ENCODE data around the gene OR7C2.

OR7C2 gene

DNA sequence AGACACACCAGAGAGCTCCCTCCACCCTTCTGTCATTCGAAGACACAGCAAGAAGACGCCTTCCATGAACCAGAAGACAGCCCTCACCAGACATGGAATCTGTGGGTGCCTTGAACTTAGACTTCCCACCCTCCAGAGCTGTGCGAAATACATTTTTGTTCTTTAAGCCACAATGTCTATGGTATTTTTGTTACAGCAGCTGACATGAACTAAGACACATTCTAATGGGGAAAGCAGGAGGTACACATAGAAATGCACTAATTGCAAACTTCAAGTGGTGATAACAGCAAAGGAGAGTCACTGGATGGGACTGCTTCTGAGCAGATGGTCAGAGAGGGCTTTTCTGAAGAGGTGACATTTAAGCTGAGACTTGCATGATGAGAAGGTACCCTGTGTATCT, 16.2 kb downstream of the OR7C2 start (continued):
- TF ChIP-seq ZNF350 (tag by site-specific recombination; IDR thresholded peaks at IDR 0.05) (no peak), IKZF3 (tag by site-specific recombination; IDR thresholded peaks at IDR 0.05) (no peak), ZBTB20 (tag by site-specific recombination; IDR thresholded peaks at IDR 0.05) (no peak), ZNF404 (tag by site-specific recombination; IDR thresholded peaks at IDR 0.05) (no peak), TRIM28 (IDR thresholded peaks at IDR 0.05; ENCODE audit: borderline replicate concordance, low read length) (no peak), ZNF24 (tag by site-specific recombination; IDR thresholded peaks at IDR 0.05) (no peak), ZNF140 (tag by site-specific recombination; IDR thresholded peaks at IDR 0.05) (no peak), ZNF670 (tag by site-specific recombination; IDR thresholded peaks at IDR 0.05; ENCODE audit: low read depth) (no peak), YY2 (tag by site-specific recombination; IDR thresholded peaks at IDR 0.05) (no peak), ZNF211 (tag by site-specific recombination; IDR thresholded peaks at IDR 0.05; ENCODE audit: low read depth) (no peak), REPIN1 (tag by site-specific recombination; IDR thresholded peaks at IDR 0.05; ENCODE audit: low read depth) (no peak), ZNF155 (tag by site-specific recombination; IDR thresholded peaks at IDR 0.05) (no peak)
- TF ChIP-seq, protein P1, sequence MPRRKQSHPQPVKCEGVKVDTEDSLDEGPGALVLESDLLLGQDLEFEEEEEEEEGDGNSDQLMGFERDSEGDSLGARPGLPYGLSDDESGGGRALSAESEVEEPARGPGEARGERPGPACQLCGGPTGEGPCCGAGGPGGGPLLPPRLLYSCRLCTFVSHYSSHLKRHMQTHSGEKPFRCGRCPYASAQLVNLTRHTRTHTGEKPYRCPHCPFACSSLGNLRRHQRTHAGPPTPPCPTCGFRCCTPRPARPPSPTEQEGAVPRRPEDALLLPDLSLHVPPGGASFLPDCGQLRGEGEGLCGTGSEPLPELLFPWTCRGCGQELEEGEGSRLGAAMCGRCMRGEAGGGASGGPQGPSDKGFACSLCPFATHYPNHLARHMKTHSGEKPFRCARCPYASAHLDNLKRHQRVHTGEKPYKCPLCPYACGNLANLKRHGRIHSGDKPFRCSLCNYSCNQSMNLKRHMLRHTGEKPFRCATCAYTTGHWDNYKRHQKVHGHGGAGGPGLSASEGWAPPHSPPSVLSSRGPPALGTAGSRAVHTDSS (tag by site-specific recombination; IDR thresholded peaks at IDR 0.05) = no peak

DNA sequence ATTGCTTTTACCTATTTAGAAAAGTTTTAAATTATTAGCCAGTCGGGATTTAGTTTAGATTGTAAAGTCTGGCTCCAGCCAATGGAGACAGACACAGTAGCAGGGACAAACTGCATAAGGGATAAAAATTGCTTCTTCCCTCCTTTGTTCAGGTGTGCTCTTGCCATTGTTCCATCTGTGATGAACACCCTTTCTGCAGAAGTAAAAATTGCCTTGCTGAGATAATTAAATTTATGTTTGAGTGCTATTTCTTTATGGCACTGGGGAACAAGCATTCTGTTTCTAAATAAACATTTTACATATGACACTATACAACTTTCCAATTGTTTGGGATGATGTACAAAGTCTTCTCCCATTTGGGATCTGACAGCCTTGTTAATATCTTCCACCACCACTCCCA, 18.0 kb downstream of the OR7C2 start:
- no peaks in the 10 kb centered on the region for H3K36me3 ChIP-seq (ENCODE audit: control insufficient read depth in 2 of 2, insufficient read depth in 1 of 2, low read length in 2 of 2)
- H3K27ac ChIP-seq (ENCODE audit: extremely low read depth, low read depth, low read length) = no peak overlapping the region
- ChIA-PET POLR2A (no interaction called here), CTCF (no interaction called here)
- no peaks in the 10 kb centered on the region for H3K4me1 ChIP-seq (ENCODE audit: control insufficient read depth, insufficient read depth, low read length)
- TF ChIP-seq SETDB1 (IDR thresholded peaks at IDR 0.05; ENCODE audit: insufficient read length, low read length) (peak; percentile 70), EGR2 (tag by site-specific recombination; IDR thresholded peaks at IDR 0.05; ENCODE audit: low read depth) (no peak)
- H3K4me3 ChIP-seq (ENCODE audit: low read depth, low read length) = no peak overlapping the region
- no peaks in the 10 kb centered on the region; the same call in 1 of the 2 replicates for H3K9me3 ChIP-seq (ENCODE audit: control insufficient read depth, insufficient read depth, low read depth, low read length)

DNA sequence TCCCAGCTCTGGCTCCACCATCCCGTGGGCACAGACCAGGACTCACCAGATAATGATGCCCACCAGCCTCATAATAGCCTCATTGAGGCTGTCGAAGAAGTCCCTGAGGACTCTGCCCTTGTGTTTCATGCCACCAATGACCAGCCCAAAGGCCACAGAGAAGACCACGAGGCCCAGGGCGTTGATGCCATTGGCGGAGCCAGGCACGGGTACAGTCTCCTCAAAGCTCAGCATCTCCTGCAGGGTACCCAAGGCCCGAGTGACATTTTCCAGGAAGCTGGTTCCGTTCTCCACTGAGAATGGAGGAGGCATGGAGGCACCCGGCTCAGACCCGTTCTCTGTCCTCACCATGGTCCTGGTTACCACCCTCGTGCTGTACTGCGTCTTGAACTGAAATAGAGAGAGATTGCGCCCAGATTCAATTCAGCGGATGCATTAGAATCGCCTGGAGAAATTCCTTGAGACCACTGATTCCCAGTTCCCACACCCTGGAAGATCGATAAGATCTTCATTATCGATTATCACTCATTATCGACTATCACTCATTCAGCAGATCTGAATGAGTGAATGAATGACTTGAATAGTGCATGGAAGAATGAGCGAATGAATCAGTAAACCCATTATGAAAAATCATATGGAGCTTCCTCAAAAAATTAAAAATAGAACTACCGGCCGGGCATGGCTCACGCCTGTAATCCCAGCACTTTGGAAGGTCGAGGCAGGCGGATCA, 20.8 kb downstream of the OR7C2 start:
- CTCF ChIA-PET = no interaction called here

DNA sequence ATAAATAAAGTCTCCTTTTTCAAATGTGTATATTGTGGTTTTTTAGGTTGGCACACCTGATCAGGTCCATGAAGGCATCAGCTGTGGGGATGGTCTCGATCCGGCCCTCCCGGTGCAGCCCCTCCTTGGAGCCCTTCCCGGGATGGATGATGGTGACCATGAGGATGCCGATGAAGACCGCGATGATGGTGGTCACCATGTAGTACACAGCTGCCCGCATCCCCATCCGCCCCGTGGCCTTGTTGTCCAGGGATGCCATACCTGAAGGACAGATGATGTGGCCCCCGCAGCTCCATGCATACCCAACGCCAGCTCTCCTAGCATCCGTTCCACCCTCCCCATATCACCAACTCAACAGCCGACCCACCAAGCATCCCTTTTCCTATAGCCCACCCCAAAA, 27.0 kb downstream of the OR7C2 start:
- H3K4me3 ChIP-seq (ENCODE audit: low read depth, low read length) = no peak overlapping the region
- H3K9me3 ChIP-seq (ENCODE audit: control insufficient read depth, insufficient read depth, low read depth, low read length) = no peaks in the 10 kb centered on the region
- no peak overlapping the region for H3K27ac ChIP-seq (ENCODE audit: extremely low read depth, low read depth, low read length)
- no peaks in the 10 kb centered on the region for H3K4me1 ChIP-seq (ENCODE audit: control insufficient read depth, insufficient read depth, low read length)
- CTCF ChIA-PET = no interaction called here
- POLR2A ChIA-PET = no interaction called here
- H3K36me3 ChIP-seq (ENCODE audit: control insufficient read depth in 2 of 2, insufficient read depth in 1 of 2, low read length in 2 of 2) = no peaks in the 10 kb centered on the region
- TF ChIP-seq ZNF596 (tag by site-specific recombination; IDR thresholded peaks at IDR 0.05) (no peak), ZNF791 (tag by site-specific recombination; IDR thresholded peaks at IDR 0.05) (no peak), ZNF529 (tag by site-specific recombination; IDR thresholded peaks at IDR 0.05; ENCODE audit: insufficient replicate concordance) (no peak), ZNF19 (tag by site-specific recombination; IDR thresholded peaks at IDR 0.05; ENCODE audit: low read depth) (no peak)
- TF ChIP-seq, protein P2, sequence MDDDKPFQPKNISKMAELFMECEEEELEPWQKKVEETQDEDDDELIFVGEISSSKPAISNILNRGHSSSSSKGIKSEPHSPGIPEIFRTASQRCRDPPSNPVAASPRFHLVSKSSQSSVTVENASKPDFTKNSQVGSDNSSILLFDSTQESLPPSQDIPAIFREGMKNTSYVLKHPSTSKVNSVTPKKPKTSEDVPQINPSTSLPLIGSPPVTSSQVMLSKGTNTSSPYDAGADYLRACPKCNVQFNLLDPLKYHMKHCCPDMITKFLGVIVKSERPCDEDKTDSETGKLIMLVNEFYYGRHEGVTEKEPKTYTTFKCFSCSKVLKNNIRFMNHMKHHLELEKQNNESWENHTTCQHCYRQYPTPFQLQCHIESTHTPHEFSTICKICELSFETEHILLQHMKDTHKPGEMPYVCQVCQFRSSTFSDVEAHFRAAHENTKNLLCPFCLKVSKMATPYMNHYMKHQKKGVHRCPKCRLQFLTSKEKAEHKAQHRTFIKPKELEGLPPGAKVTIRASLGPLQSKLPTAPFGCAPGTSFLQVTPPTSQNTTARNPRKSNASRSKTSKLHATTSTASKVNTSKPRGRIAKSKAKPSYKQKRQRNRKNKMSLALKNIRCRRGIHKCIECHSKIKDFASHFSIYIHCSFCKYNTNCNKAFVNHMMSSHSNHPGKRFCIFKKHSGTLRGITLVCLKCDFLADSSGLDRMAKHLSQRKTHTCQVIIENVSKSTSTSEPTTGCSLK (tag by site-specific recombination; IDR thresholded peaks at IDR 0.05) = no peak
- TF ChIP-seq, protein P3, sequence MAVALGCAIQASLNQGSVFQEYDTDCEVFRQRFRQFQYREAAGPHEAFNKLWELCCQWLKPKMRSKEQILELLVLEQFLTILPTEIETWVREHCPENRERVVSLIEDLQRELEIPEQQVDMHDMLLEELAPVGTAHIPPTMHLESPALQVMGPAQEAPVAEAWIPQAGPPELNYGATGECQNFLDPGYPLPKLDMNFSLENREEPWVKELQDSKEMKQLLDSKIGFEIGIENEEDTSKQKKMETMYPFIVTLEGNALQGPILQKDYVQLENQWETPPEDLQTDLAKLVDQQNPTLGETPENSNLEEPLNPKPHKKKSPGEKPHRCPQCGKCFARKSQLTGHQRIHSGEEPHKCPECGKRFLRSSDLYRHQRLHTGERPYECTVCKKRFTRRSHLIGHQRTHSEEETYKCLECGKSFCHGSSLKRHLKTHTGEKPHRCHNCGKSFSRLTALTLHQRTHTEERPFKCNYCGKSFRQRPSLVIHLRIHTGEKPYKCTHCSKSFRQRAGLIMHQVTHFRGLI (tag by site-specific recombination; IDR thresholded peaks at IDR 0.05) = no peak
- TF ChIP-seq, protein P4, sequence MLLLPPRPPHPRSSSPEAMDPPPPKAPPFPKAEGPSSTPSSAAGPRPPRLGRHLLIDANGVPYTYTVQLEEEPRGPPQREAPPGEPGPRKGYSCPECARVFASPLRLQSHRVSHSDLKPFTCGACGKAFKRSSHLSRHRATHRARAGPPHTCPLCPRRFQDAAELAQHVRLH (tag by site-specific recombination; IDR thresholded peaks at IDR 0.05) = no peak

More for the DNA sequence above, 20.8 kb downstream of the OR7C2 start:
- POLR2A ChIA-PET = no interaction called here
- Histone ChIP-seq H3K4me1 (ENCODE audit: control insufficient read depth, insufficient read depth, low read length) (no peaks in the 10 kb centered on the region), H3K9me3 (ENCODE audit: control insufficient read depth, insufficient read depth, low read depth, low read length) (no peaks in the 10 kb centered on the region; the same call in 1 of the 2 replicates), H3K4me3 (ENCODE audit: low read depth, low read length) (no peak overlapping the region), H3K27ac (ENCODE audit: extremely low read depth, low read depth, low read length) (no peak overlapping the region), H3K36me3 (ENCODE audit: control insufficient read depth in 2 of 2, insufficient read depth in 1 of 2, low read length in 2 of 2) (no peaks in the 10 kb centered on the region)
- TF ChIP-seq ZNF366 (tag by site-specific recombination; conservative IDR thresholded peaks at IDR 0.05) (no peak), WT1 (tag by site-specific recombination; IDR thresholded peaks at IDR 0.05) (no peak), SP2 (tag by site-specific recombination; IDR thresholded peaks at IDR 0.05) (no peak), ZXDB (tag by site-specific recombination; IDR thresholded peaks at IDR 0.05) (no peak)
- TF ChIP-seq, protein P1 (tag by site-specific recombination; IDR thresholded peaks at IDR 0.05) = no peak
